GM12872 (cell line): ENCODE data around the gene DHRS3.

Source experiments
- CTCF ChIP-seq: IDR thresholded peaks from 3 replicates; pipeline ENCODE4 v1.5.1; 2011; ENCODE audit warnings: low read depth, mild to moderate bottlenecking, low read length, moderate library complexity; ENCODE audit not compliant: insufficient read depth

DHRS3 gene

GRCh38 chr1:12614402-12615158 lies 3.4 kb downstream of the DHRS3 start:
- no peak for TF ChIP-seq CTCF

- TF ChIP-seq CTCF: no peak
Observed at GRCh38 chr1:12613180-12613579, 4.8 kb downstream of the DHRS3 start.

- no peak for TF ChIP-seq CTCF
Observed at GRCh38 chr1:12610941-12611340, 7.1 kb downstream of the DHRS3 start.

GRCh38 chr1:12610305-12610935 lies 7.6 kb downstream of the DHRS3 start:
- no peak for TF ChIP-seq CTCF

GRCh38 chr1:12609469-12610003 lies 8.5 kb downstream of the DHRS3 start:
- TF ChIP-seq CTCF: no peak

- TF ChIP-seq CTCF: no peak
Observed at GRCh38 chr1:12608311-12608957, 9.6 kb downstream of the DHRS3 start.

GRCh38 chr1:12607263-12607662 lies 10.7 kb downstream of the DHRS3 start:
- TF ChIP-seq CTCF: no peak
